ENCODE measurements around the gene B4GALT2.

Gene B4GALT2

GRCh38 chr1:44030605-44031251 lies 51.7 kb downstream of the B4GALT2 start:
- Histone ChIP-seq H3K27me3 (ENCODE audit: insufficient read depth, low read length, poor library complexity) (peaks cover 18% of the 10 kb centered on the region), H3K9me3 (ENCODE audit: insufficient read depth, low read length, severe bottlenecking) (no peaks in the 10 kb centered on the region), H3K79me2 (ENCODE audit: insufficient read depth, low read length) (no peaks in the 10 kb centered on the region), H2AFZ (ENCODE audit: low read depth, low read length) (peak overlapping the region; percentile 98), H3K9ac (ENCODE audit: low read depth, low read length) (peak overlapping the region; percentile 70), H3K4me3 (ENCODE audit: low read depth in 1 of 2, low read length in 2 of 2) (peak overlapping the region; percentile 69 to 70; a peak in 3 of 4 replicates), H4K20me1 (ENCODE audit: insufficient read depth, low read length) (no peaks in the 10 kb centered on the region; the same call in 1 of the 2 replicates), H3K4me1 (ENCODE audit: insufficient read depth, low read length) (peaks cover 29% of the 10 kb centered on the region), H3K4me2 (ENCODE audit: insufficient read depth, low read length) (peak overlapping the region; percentile 78), H3K27ac (ENCODE audit: low read length) (peak overlapping the region; percentile 46), H3K36me3 (ENCODE audit: insufficient read depth, low read length) (no peaks in the 10 kb centered on the region)
- TF ChIP-seq, protein P1, sequence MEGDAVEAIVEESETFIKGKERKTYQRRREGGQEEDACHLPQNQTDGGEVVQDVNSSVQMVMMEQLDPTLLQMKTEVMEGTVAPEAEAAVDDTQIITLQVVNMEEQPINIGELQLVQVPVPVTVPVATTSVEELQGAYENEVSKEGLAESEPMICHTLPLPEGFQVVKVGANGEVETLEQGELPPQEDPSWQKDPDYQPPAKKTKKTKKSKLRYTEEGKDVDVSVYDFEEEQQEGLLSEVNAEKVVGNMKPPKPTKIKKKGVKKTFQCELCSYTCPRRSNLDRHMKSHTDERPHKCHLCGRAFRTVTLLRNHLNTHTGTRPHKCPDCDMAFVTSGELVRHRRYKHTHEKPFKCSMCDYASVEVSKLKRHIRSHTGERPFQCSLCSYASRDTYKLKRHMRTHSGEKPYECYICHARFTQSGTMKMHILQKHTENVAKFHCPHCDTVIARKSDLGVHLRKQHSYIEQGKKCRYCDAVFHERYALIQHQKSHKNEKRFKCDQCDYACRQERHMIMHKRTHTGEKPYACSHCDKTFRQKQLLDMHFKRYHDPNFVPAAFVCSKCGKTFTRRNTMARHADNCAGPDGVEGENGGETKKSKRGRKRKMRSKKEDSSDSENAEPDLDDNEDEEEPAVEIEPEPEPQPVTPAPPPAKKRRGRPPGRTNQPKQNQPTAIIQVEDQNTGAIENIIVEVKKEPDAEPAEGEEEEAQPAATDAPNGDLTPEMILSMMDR (IDR thresholded peaks at IDR 0.05; ENCODE audit: borderline replicate concordance, extremely low read depth, low read length, poor library complexity, severe bottlenecking), result peak; percentile 42
- no peak for TF ChIP-seq EZH2 (IDR thresholded peaks at IDR 0.05; ENCODE audit: borderline replicate concordance, low read depth, low read length, severe bottlenecking)
- ATAC-seq (ENCODE audit: insufficient read depth, low read depth) (peak; percentile 43), DNase-seq (peak; percentile 49)

DNA sequence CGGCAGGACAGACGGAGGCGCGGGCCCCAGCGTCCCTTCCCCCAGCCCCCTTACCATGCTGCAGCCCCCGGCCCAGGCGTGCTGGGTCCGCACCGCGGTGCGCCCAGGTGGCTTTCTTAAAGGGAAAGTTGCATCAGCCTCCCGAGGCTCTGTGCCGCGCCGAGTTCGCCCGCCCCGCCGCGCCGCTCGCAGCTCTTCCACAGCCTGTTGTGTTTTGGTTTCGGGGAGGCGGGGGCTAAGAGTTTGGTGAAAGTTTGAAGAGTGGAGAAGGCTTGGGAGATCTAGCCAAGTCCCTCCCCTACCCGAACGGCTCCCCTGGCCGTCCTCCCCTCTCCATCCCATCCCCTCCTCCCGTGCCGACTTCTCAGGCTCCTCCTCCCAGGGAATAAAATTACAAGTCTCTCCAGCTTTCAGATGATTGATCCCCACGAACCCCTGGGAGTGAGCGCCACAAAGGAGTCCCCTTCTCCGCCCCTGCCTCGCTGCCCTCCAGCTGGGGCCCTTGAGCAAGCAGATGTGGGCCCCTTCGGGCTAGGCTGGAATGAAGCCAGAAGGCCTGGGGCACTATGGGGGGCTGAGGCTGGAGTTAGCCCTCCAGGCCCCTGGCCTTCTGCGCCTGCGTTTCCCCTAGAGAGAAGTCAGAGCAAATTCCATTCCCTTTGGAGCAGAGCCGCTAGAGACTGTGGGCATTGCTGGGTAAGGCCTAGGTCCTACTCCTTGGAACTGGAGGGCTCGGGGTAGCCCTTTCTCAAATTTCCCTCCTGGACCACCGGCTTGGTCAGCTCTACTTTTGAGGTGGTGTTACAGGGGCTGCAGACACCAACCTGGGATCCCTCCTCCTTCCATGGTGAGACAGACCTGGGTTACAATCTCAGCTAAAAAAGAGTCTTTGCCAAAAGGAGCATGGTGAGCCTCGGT lies 52.5 kb downstream of the B4GALT2 start, which contains the start of gene SLC6A9:
SLC6A9 (minus strand) TSS at position 211 of the 918 bp plus-strand sequence. CDS start 7,185 bp downstream, outside the sequence.
- H3K4me1 ChIP-seq (ENCODE audit: insufficient read depth, low read length), result peaks cover 29% of the 10 kb centered on the region
- H3K9me3 ChIP-seq (ENCODE audit: insufficient read depth, low read length, severe bottlenecking), result no peaks in the 10 kb centered on the region
- peak; percentile 58 for TF ChIP-seq EZH2 (IDR thresholded peaks at IDR 0.05; ENCODE audit: borderline replicate concordance, low read depth, low read length, severe bottlenecking)
- TF ChIP-seq, protein P1 (IDR thresholded peaks at IDR 0.05; ENCODE audit: borderline replicate concordance, extremely low read depth, low read length, poor library complexity, severe bottlenecking), result no peak
- peak within 1 kb of the TSS; percentile 70 for H3K9ac ChIP-seq (ENCODE audit: low read depth, low read length)
- H3K4me3 ChIP-seq (ENCODE audit: low read depth in 1 of 2, low read length in 2 of 2), result peak within 1 kb of the TSS; percentile 69 to 70; a peak in 3 of 4 replicates
- peak within 1 kb of the TSS; percentile 46 for H3K27ac ChIP-seq (ENCODE audit: low read length)
- peak; percentile 30 for ATAC-seq (ENCODE audit: insufficient read depth, low read depth)
- H3K36me3 ChIP-seq (ENCODE audit: insufficient read depth, low read length), result no peaks in the 10 kb centered on the region
- peak within 1 kb of the TSS; percentile 78 for H3K4me2 ChIP-seq (ENCODE audit: insufficient read depth, low read length)
- no peaks in the 10 kb centered on the region for H3K79me2 ChIP-seq (ENCODE audit: insufficient read depth, low read length)
- no peaks in the 10 kb centered on the region; the same call in 1 of the 2 replicates for H4K20me1 ChIP-seq (ENCODE audit: insufficient read depth, low read length)
- H3K27me3 ChIP-seq (ENCODE audit: insufficient read depth, low read length, poor library complexity), result peaks cover 18% of the 10 kb centered on the region
- DNase-seq, result peak; percentile 61
- H2AFZ ChIP-seq (ENCODE audit: low read depth, low read length), result peak within 1 kb of the TSS; percentile 98

DNA sequence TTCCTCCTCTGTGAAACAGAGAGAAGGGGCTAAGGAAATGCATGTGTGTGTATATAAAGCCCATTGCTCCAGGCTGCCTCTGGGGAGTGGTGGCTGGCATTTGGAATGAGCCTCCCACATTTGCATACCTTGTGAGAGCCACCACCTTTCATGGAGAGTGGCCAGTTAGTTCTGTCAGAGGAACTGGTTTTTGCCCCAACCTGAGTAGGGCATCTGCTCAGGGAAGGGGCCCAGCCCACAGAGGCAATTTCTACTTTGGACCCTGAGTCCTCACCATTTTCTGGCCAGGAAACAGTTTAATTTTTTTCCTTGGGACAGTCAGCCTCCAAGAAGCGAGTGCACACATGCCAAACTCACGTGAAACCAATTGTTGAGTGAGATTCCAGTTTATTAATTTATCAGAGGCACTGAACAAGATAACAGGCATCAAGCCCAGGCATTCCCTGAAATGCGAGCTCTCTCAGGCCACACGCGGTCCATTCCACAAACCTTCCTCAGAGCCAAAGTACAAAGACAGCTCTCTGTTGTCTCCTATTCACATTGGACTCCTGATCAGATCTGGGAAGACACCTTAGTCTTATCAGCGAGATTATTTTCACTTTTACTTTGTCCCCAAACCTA lies 53.3 kb downstream of the B4GALT2 start:
- ATAC-seq (ENCODE audit: insufficient read depth, low read depth) (no peak), DNase-seq (no peak)
- no peak overlapping the region for H3K27ac ChIP-seq (ENCODE audit: low read length)
- no peak overlapping the region for H3K4me2 ChIP-seq (ENCODE audit: insufficient read depth, low read length)
- no peaks in the 10 kb centered on the region for H3K36me3 ChIP-seq (ENCODE audit: insufficient read depth, low read length)
- H3K4me1 ChIP-seq (ENCODE audit: insufficient read depth, low read length), result peaks cover 29% of the 10 kb centered on the region
- no peak overlapping the region for H3K4me3 ChIP-seq (ENCODE audit: low read depth in 1 of 2, low read length in 2 of 2)
- no peaks in the 10 kb centered on the region for H3K79me2 ChIP-seq (ENCODE audit: insufficient read depth, low read length)
- H3K9me3 ChIP-seq (ENCODE audit: insufficient read depth, low read length, severe bottlenecking), result no peaks in the 10 kb centered on the region
- no peak overlapping the region for H2AFZ ChIP-seq (ENCODE audit: low read depth, low read length)
- no peak overlapping the region for H3K9ac ChIP-seq (ENCODE audit: low read depth, low read length)
- TF ChIP-seq EZH2 (IDR thresholded peaks at IDR 0.05; ENCODE audit: borderline replicate concordance, low read depth, low read length, severe bottlenecking), result no peak
- TF ChIP-seq, protein P1 (IDR thresholded peaks at IDR 0.05; ENCODE audit: borderline replicate concordance, extremely low read depth, low read length, poor library complexity, severe bottlenecking), result no peak
- H3K27me3 ChIP-seq (ENCODE audit: insufficient read depth, low read length, poor library complexity), result peaks cover 18% of the 10 kb centered on the region
- no peaks in the 10 kb centered on the region; the same call in 1 of the 2 replicates for H4K20me1 ChIP-seq (ENCODE audit: insufficient read depth, low read length)

All from DND-41 (cell line).